Testis (tissue), 3 donors: ENCODE data around the gene CXXC5. TPM values are rescaled to one million over a fixed set of nuclear protein-coding genes. Genes with fewer than 3 reads are reported as not detected.

Experiments used
- DNase-seq: peaks from one replicate; pipeline ENCODE4 v3.0.0-alpha.2; 2019
- H3K27ac ChIP-seq, 2 donors: fragments of 200-600 bp; sonication (generic); one replicate each; pipeline ENCODE4 v1.5.1; 2019
- H3K27me3 ChIP-seq: fragments of 200-600 bp; sonication (generic); one replicate; pipeline ENCODE4 v1.5.1; 2019
- H3K36me3 ChIP-seq: fragments of 200-600 bp; sonication (generic); one replicate; pipeline ENCODE4 v1.5.1; 2017; ENCODE audit warnings: low read depth; ENCODE audit errors: missing control alignments
- H3K4me1 ChIP-seq: fragments of 200-600 bp; sonication (generic); one replicate; pipeline ENCODE4 v1.5.1; 2019
- H3K4me3 ChIP-seq, 2 donors: fragments of 200-600 bp; sonication (generic); one replicate each; pipeline ENCODE4 v1.5.1; 2017 to 2019
- H3K9me3 ChIP-seq: fragments of 200-600 bp; sonication (generic); one replicate; pipeline ENCODE4 v1.5.1; 2017
- CTCF ChIP-seq, 3 experiments: fragments of 450-650 bp in 2 of 3; fragments of 200-600 bp in 1 of 3; sonication (generic) in 1 of 3; IDR thresholded peaks; one replicate each; pipeline ENCODE4 v1.5.1; 2016 to 2019; ENCODE audit warnings: antibody characterized with exemption in 3 of 3, mild to moderate bottlenecking in 2 of 3, moderate library complexity in 1 of 3
- POLR2A ChIP-seq: fragments of 450-650 bp; IDR thresholded peaks from one replicate; pipeline ENCODE4 v1.6.1; 2017; ENCODE audit warnings: antibody characterized with exemption, mild to moderate bottlenecking, moderate library complexity
- WGBS, 2 donors: methylation state at CpG; one replicate each; pipeline ENCODE4 v1.1.5; 2018; 5-methylcytosine and 5-hydroxymethylcytosine counted together
- intact Hi-C: fragments of 100-400 bp; cut with DNase I; formaldehyde crosslinking; loops from one replicate; pipeline ENCODE4 v1.15.1; 2023; ENCODE audit warnings: low total_unique reads
- polyA plus RNA-seq: library from polyadenylated mRNA; stranded (reverse); fragments of 350-450 nt; fragmentation: Illumina TruSeq; extraction: RNeasy Lipid Tissue Mini Kit (QIAGEN cat#74804); gene quantifications from one replicate; pipeline ENCODE4 v1.2.3, GENCODE V29; 2014; ENCODE audit warnings: low read depth, low replicate concordance; ENCODE audit not compliant: insufficient read depth
- total RNA-seq, 2 donors: library from RNA; depleted of rRNA; stranded (reverse); fragments of >200 nt; gene quantifications; one replicate each; pipeline ENCODE4 v1.2.3, GENCODE V29; 2016

CXXC5 gene
- total and polyA plus RNA-seq, 3 donors from 2014 or later, result 71.1 to 94.7 (median 78.3) TPM

DNA sequence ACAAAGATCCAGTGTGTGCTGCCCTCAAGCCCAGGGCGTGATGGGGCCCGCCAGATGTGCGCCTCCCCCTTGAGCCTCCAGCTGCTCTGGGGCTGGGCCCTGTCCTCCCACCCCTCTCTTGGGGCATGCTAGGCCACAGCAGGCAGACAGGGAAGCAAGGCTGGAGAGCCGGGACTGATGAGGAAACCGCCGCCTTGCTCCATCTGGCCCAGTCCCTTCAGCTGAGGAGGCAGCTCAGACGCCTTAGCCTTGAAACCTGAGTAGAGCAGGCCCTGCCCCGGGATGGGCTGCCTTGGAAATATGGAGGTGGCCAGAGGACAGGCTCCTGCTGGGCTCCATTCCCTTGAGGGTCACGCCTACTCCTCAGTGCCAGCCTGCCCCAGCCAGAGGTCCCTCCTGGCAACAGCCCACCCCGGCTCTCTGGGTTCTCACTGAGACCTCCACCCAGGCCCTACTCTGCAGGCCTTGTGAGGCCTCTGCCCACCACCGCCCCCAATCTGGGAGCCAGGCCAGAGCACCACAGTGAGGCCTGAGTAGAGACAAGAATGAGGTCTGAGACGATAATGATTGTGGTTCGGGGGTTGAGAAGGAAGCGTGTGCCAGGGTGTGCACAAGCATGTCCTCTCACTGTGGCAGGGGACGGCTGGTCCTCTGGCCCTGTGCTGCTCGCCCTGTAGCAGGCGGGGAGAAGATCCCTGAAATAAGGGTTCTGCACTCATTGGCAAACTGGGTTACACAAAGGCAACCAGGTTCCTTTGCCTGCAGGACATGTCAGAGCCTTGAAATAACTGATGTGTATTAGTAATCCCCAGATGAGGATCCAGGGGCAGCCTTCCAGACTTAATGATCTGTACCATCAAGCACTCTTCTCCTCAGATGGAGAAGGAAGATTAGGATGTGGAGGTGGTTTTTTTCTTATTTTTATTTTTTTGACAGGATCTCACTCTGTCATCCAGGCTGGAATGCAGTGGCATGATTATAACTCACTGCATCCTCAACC lies 30.9 kb downstream of the CXXC5 start:
- intact Hi-C loops, result no loop called here
- no peak overlapping the region for H3K4me3 ChIP-seq
- no peaks in the 10 kb centered on the region for H3K36me3 ChIP-seq
- H3K27ac ChIP-seq, result no peak overlapping the region
- H3K27me3 ChIP-seq, result no peaks in the 10 kb centered on the region
- H3K9me3 ChIP-seq, result no peaks in the 10 kb centered on the region
- H3K4me1 ChIP-seq, result peaks cover 12% of the 10 kb centered on the region
- TF ChIP-seq POLR2A (no peak), CTCF (IDR thresholded peaks at IDR 0.05) (no peak)
- no peak for DNase-seq
- 65 to 90% methylated on average over 9 to 17 of the region's 17 CpGs for WGBS, 2 donors

DNA sequence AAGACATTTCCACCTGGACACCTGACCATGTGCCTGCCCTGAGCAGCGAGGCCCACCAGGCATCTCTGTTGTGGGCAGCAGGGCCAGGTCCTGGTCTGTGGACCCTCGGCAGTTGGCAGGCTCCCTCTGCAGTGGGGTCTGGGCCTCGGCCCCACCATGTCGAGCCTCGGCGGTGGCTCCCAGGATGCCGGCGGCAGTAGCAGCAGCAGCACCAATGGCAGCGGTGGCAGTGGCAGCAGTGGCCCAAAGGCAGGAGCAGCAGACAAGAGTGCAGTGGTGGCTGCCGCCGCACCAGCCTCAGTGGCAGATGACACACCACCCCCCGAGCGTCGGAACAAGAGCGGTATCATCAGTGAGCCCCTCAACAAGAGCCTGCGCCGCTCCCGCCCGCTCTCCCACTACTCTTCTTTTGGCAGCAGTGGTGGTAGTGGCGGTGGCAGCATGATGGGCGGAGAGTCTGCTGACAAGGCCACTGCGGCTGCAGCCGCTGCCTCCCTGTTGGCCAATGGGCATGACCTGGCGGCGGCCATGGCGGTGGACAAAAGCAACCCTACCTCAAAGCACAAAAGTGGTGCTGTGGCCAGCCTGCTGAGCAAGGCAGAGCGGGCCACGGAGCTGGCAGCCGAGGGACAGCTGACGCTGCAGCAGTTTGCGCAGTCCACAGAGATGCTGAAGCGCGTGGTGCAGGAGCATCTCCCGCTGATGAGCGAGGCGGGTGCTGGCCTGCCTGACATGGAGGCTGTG lies 32.4 kb downstream of the CXXC5 start:
- H3K27ac ChIP-seq, result no peak overlapping the region
- 92 to 100% methylated on average over 11 to 36 of the region's 36 CpGs for WGBS, 2 donors
- no peak overlapping the region for H3K4me3 ChIP-seq
- no peaks in the 10 kb centered on the region for H3K27me3 ChIP-seq
- no peak for TF ChIP-seq CTCF (IDR thresholded peaks at IDR 0.05)
- no peak for TF ChIP-seq POLR2A
- no peak for DNase-seq
- H3K4me1 ChIP-seq, result peaks cover 10% of the 10 kb centered on the region
- intact Hi-C loops, result no loop called here
- no peaks in the 10 kb centered on the region for H3K36me3 ChIP-seq
- H3K9me3 ChIP-seq, result no peaks in the 10 kb centered on the region

- intact Hi-C loops, result no loop called here
- WGBS, 2 donors, result 95 to 97% methylated on average over 18 to 22 of the region's 22 CpGs
- H3K27me3 ChIP-seq, result no peaks in the 10 kb centered on the region
- H3K9me3 ChIP-seq, result no peaks in the 10 kb centered on the region
- H3K4me3 ChIP-seq, result no peak overlapping the region
- no peak for TF ChIP-seq CTCF (IDR thresholded peaks at IDR 0.05)
- TF ChIP-seq POLR2A, result no peak
- DNase-seq, result no peak
- no peaks in the 10 kb centered on the region for H3K36me3 ChIP-seq
- H3K27ac ChIP-seq, result no peak overlapping the region
- H3K4me1 ChIP-seq, result peaks cover 10% of the 10 kb centered on the region
These were observed 32.9 kb downstream of the CXXC5 start for GRCh38 chr5:139681112-139681458.

DNA sequence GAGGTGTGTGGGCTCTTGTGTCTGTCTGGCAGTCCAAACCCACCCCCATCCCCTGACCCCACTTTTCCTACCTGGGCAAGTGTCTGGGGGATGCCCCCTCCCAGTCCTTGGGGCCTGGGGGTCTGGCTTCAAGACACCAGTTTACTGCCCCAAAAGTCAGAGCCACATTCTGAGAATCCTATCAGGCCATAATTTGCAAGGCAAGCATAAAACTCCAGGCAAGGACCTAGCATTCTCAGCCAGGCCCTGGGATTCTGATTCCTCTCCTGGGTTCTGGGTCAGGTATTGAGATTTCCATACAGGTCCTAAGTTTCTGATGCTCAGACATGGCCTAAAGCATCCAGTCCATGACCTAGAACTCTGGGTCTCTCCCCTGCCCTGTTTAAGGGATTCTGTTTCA lies 33.3 kb downstream of the CXXC5 start:
- TF ChIP-seq POLR2A, result no peak
- no peak for TF ChIP-seq CTCF (IDR thresholded peaks at IDR 0.05)
- Histone ChIP-seq H3K4me3 (no peak overlapping the region), H3K4me1 (peaks cover 10% of the 10 kb centered on the region), H3K36me3 (no peaks in the 10 kb centered on the region), H3K9me3 (no peaks in the 10 kb centered on the region), H3K27me3 (no peaks in the 10 kb centered on the region), H3K27ac (no peak overlapping the region)
- intact Hi-C loops, result no loop called here
- no peak for DNase-seq
